ENCODE measurements around the gene NFATC2IP. TPM values are rescaled to one million over a fixed set of nuclear protein-coding genes. Genes with fewer than 3 reads are reported as not detected.
A peak's percentile ranks its signal among the peaks of the same experiment; 100 is the strongest.

Gene NFATC2IP
- total RNA-seq, 2 experiments from 2014 or later = 47.4 to 51.0 TPM

DNA sequence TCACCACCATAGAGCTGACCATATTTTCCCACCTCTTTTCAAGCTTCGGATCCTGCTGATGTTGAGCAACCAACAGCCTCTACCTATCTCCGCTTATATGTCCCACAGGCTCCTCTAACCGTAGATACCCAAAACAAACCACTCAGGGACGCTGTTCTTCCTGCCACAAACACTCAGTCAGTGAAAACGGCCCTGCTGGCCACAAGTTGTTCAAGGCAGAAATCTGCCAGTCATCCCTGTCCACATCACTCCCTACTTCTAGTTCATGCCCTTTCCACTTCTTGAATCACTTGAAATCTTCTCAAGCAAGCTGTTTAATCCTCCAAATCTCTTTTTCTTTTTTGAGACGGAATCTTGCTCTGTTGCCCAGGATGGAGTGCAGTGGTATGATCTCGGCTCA is 33.6 kb upstream of the NFATC2IP start:
- ChIA-PET CTCF (no interaction called here), POLR2A (interaction anchor here (0.6 to 1.0 kb wide), 2 partner anchors 28 to 33 kb away, joined by 3 to 5 read pairs; partner anchors contain the start of gene NFATC2IP)
- H3K9me3 Mint-ChIP-seq = no peaks in the 10 kb centered on the region
- H3K4me3 Mint-ChIP-seq = no peak overlapping the region
- H3K27me3 Mint-ChIP-seq = no peaks in the 10 kb centered on the region
- DNase-seq = no peak
- no peak overlapping the region for H3K27ac Mint-ChIP-seq
- H3K9me3 ChIP-seq (ENCODE audit: control insufficient read depth in 1 of 2, insufficient read depth in 1 of 2, low read length in 2 of 2) = no peaks in the 10 kb centered on the region
- no peak overlapping the region for H3K27ac ChIP-seq (ENCODE audit: low read depth in 1 of 2, low read length in 2 of 2)
- peaks cover 49% of the 10 kb centered on the region for H3K36me3 Mint-ChIP-seq (ENCODE audit: low read depth)
- H3K4me3 ChIP-seq (ENCODE audit: low read length) = no peak overlapping the region
- H3K27me3 ChIP-seq (ENCODE audit: control insufficient read depth in 1 of 2, insufficient read depth in 2 of 2, low read length in 2 of 2) = no peaks in the 10 kb centered on the region
- H3K4me1 ChIP-seq (ENCODE audit: insufficient read depth, low read length) = no peaks in the 10 kb centered on the region
- no peak for ATAC-seq (ENCODE audit: poor library complexity)
- peaks cover 56% of the 10 kb centered on the region for H3K36me3 ChIP-seq (ENCODE audit: insufficient read depth, low read length)
- TF ChIP-seq, protein P1, sequence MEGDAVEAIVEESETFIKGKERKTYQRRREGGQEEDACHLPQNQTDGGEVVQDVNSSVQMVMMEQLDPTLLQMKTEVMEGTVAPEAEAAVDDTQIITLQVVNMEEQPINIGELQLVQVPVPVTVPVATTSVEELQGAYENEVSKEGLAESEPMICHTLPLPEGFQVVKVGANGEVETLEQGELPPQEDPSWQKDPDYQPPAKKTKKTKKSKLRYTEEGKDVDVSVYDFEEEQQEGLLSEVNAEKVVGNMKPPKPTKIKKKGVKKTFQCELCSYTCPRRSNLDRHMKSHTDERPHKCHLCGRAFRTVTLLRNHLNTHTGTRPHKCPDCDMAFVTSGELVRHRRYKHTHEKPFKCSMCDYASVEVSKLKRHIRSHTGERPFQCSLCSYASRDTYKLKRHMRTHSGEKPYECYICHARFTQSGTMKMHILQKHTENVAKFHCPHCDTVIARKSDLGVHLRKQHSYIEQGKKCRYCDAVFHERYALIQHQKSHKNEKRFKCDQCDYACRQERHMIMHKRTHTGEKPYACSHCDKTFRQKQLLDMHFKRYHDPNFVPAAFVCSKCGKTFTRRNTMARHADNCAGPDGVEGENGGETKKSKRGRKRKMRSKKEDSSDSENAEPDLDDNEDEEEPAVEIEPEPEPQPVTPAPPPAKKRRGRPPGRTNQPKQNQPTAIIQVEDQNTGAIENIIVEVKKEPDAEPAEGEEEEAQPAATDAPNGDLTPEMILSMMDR (IDR thresholded peaks at IDR 0.05) = no peak
- intact Hi-C loops (cut with DNase I, micrococcal nuclease) = no loop called here
- H3K4me1 Mint-ChIP-seq (ENCODE audit: low read depth) = no peaks in the 10 kb centered on the region

- POLR2A ChIA-PET = interaction anchor here (0.8 kb wide), 2 partner anchors 17 to 66 kb away, joined by 3 read pairs; partner anchors contain the start of gene LAT
- Mint-ChIP-seq H3K9me3 (no peaks in the 10 kb centered on the region), H3K27me3 (no peaks in the 10 kb centered on the region), H3K4me1 (ENCODE audit: low read depth) (no peaks in the 10 kb centered on the region), H3K36me3 (ENCODE audit: low read depth) (peaks cover 50% of the 10 kb centered on the region), H3K27ac (no peak overlapping the region), H3K4me3 (no peak overlapping the region)
- TF ChIP-seq, protein P1 (IDR thresholded peaks at IDR 0.05) = no peak
- no peaks in the 10 kb centered on the region for H3K4me1 ChIP-seq (ENCODE audit: insufficient read depth, low read length)
- H3K4me3 ChIP-seq (ENCODE audit: low read length) = no peak overlapping the region
- ATAC-seq (ENCODE audit: poor library complexity) (no peak), DNase-seq (no peak)
- H3K27me3 ChIP-seq (ENCODE audit: control insufficient read depth in 1 of 2, insufficient read depth in 2 of 2, low read length in 2 of 2) = no peaks in the 10 kb centered on the region
- H3K9me3 ChIP-seq (ENCODE audit: control insufficient read depth in 1 of 2, insufficient read depth in 1 of 2, low read length in 2 of 2) = no peaks in the 10 kb centered on the region
- intact Hi-C loops (cut with DNase I, micrococcal nuclease) = no loop called here
- H3K27ac ChIP-seq (ENCODE audit: low read depth in 1 of 2, low read length in 2 of 2) = no peak overlapping the region
- CTCF ChIA-PET = interaction anchor here (2.2 kb wide), 1 partner anchor 27 kb away, joined by 7 read pairs; no protein-coding TSS in a partner anchor
- peaks cover 49% of the 10 kb centered on the region for H3K36me3 ChIP-seq (ENCODE audit: insufficient read depth, low read length)
These were observed 32.0 kb upstream of the NFATC2IP start for GRCh38 chr16:28918698-28919097.

DNA sequence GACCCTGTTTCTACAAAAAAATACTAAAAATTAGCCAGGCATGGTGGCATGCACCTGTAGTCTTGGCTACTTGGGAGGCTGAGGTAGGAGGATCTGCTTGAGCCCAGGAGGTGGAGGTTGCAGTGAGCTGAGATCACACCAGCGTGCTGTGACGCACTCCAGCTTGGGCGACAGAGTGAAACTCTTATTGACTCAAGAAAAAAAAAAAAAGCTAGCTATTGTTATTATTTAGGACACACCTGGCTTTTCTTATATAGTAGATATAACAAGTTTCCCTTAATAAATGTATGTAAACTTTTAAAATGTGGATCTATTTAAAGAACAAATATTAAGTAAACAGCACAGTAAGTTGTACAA is 27.5 kb upstream of the NFATC2IP start:
- Histone ChIP-seq H3K36me3 (ENCODE audit: insufficient read depth, low read length) (peaks cover 24% of the 10 kb centered on the region), H3K27ac (ENCODE audit: low read depth in 1 of 2, low read length in 2 of 2) (no peak overlapping the region), H3K27me3 (ENCODE audit: control insufficient read depth in 1 of 2, insufficient read depth in 2 of 2, low read length in 2 of 2) (no peaks in the 10 kb centered on the region), H3K4me3 (ENCODE audit: low read length) (no peak overlapping the region), H3K4me1 (ENCODE audit: insufficient read depth, low read length) (peaks cover 14% of the 10 kb centered on the region), H3K9me3 (ENCODE audit: control insufficient read depth in 1 of 2, insufficient read depth in 1 of 2, low read length in 2 of 2) (no peaks in the 10 kb centered on the region)
- DNase-seq (no peak), ATAC-seq (ENCODE audit: poor library complexity) (no peak)
- intact Hi-C loops (cut with DNase I, micrococcal nuclease) = no loop called here
- H3K27me3 Mint-ChIP-seq = no peaks in the 10 kb centered on the region
- H3K27ac Mint-ChIP-seq = peak overlapping the region; percentile 97
- ChIA-PET POLR2A (interaction anchor here (0.6 to 1.3 kb wide), 2 partner anchors 13 to 1298 kb away, joined by 3 read pairs; no protein-coding TSS in a partner anchor), CTCF (interaction anchor here (0.9 to 8.3 kb wide), 2 partner anchors 22 to 51 kb away, joined by 3 to 34 read pairs; no protein-coding TSS in a partner anchor)
- H3K36me3 Mint-ChIP-seq (ENCODE audit: low read depth) = peaks cover 49% of the 10 kb centered on the region
- H3K4me3 Mint-ChIP-seq = peak overlapping the region; percentile 91
- no peaks in the 10 kb centered on the region for H3K9me3 Mint-ChIP-seq
- TF ChIP-seq, protein P1 (IDR thresholded peaks at IDR 0.05) = no peak
- H3K4me1 Mint-ChIP-seq (ENCODE audit: low read depth) = peaks cover 20% of the 10 kb centered on the region

All from CD4-positive, alpha-beta T cell (primary cell).